Neutrophil (primary cell): ENCODE results near the gene POLR2B.
"Not testable (repeated sequence)": the region's sequence is repeated elsewhere in the genome, so short reads cannot be mapped to it uniquely, and the experiment has no call there.

Source experiments
- H3K27ac ChIP-seq: fragments of 200-600 bp; sonication (generic); 2 replicates; pipeline ENCODE4 v1.5.1; 2016; ENCODE audit warnings: mild to moderate bottlenecking, moderate library complexity
- H3K27me3 ChIP-seq: fragments of 200-600 bp; sonication (generic); 2 replicates; pipeline ENCODE4 v1.6.0; 2016; ENCODE audit warnings: mild to moderate bottlenecking
- H3K36me3 ChIP-seq: fragments of 200-600 bp; sonication (generic); 2 replicates; pipeline ENCODE4 v1.5.1; 2017
- H3K4me1 ChIP-seq, 2 experiments: fragments of 200-600 bp in 1 of 2; sonication (generic) in 1 of 2; 1 replicate in 1 of 2; 2 replicates in 1 of 2; pipeline versions ENCODE4 v1.5.1 to v1.6.1; 2013 to 2016; ENCODE audit warnings: low read depth in 1 of 2, low read length in 1 of 2, mild to moderate bottlenecking in 1 of 2, moderate library complexity in 1 of 2; ENCODE audit not compliant: control insufficient read depth in 1 of 2, insufficient read depth in 1 of 2
- H3K4me3 ChIP-seq, 2 experiments: fragments of 200-600 bp in 1 of 2; sonication (generic) in 1 of 2; 1 replicate in 1 of 2; 2 replicates in 1 of 2; pipeline ENCODE4 v1.5.1; 2013 to 2016; ENCODE audit warnings: low read depth in 1 of 2, low read length in 1 of 2, mild to moderate bottlenecking in 1 of 2, moderate library complexity in 1 of 2
- H3K9me3 ChIP-seq: fragments of 200-600 bp; sonication (generic); 2 replicates; pipeline ENCODE4 v1.5.1; 2016
- TF ChIP-seq, protein P1 (sequence below): fragments of 200-600 bp; sonication (generic); IDR thresholded peaks from 2 replicates; pipeline ENCODE4 v1.5.1; 2016; ENCODE audit warnings: antibody characterized with exemption

The POLR2B gene

GRCh38 chr4:57043347-57044251, 64.9 kb downstream of the POLR2B start:
- Histone ChIP-seq H3K27ac (no peak overlapping the region), H3K9me3 (no peaks in the 10 kb centered on the region), H3K27me3 (no peaks in the 10 kb centered on the region), H3K4me3 (no peak overlapping the region), H3K36me3 (no peaks in the 10 kb centered on the region), H3K4me1 (no peaks in the 10 kb centered on the region)
- TF ChIP-seq, protein P1, sequence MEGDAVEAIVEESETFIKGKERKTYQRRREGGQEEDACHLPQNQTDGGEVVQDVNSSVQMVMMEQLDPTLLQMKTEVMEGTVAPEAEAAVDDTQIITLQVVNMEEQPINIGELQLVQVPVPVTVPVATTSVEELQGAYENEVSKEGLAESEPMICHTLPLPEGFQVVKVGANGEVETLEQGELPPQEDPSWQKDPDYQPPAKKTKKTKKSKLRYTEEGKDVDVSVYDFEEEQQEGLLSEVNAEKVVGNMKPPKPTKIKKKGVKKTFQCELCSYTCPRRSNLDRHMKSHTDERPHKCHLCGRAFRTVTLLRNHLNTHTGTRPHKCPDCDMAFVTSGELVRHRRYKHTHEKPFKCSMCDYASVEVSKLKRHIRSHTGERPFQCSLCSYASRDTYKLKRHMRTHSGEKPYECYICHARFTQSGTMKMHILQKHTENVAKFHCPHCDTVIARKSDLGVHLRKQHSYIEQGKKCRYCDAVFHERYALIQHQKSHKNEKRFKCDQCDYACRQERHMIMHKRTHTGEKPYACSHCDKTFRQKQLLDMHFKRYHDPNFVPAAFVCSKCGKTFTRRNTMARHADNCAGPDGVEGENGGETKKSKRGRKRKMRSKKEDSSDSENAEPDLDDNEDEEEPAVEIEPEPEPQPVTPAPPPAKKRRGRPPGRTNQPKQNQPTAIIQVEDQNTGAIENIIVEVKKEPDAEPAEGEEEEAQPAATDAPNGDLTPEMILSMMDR: no peak

DNA sequence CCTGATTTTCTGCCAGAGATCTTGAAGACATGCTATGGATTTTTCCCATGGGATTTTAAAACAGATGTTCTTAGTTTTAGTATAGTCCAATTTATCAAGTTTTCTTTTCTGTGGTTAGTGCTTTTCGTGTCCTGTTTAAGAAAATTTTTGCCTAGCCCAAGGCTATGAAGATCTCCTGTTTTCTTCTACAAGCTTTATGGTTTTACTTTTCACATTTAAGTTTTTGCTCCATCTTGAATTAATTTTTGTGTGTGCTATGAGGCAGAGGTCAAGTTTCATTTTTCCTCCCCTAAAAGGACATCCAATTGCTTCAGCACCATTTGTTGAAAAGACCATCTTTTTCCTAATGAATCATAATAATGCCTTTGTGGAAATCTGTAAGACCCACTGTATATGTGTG, 65.6 kb downstream of the POLR2B start:
- Histone ChIP-seq H3K9me3 (no peaks in the 10 kb centered on the region), H3K27ac (no peak overlapping the region), H3K4me3 (no peak overlapping the region), H3K27me3 (no peaks in the 10 kb centered on the region), H3K36me3 (no peaks in the 10 kb centered on the region), H3K4me1 (no peaks in the 10 kb centered on the region)
- TF ChIP-seq, protein P1: no peak

DNA sequence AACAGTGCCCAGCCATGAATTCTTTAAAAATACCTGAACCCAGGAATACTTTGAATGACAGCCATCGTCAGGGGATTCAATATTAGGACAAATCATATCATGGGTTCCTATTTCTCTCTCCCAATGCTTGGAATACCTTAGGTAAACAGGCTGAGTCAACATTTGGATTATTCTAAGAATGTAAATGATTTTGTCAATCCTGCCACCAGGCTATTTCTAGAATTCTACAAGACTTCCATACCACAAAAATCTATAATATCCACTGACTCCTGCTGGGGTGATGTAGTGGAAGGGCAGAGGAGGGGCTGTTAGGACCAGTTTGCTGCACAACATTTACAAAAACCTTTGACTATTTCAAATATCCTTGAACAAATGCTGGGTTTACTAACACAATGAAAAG, 66.3 kb downstream of the POLR2B start:
- Histone ChIP-seq H3K27me3 (no peaks in the 10 kb centered on the region), H3K4me3 (no peak overlapping the region), H3K4me1 (no peaks in the 10 kb centered on the region), H3K27ac (no peak overlapping the region), H3K9me3 (no peaks in the 10 kb centered on the region), H3K36me3 (no peaks in the 10 kb centered on the region)
- TF ChIP-seq, protein P1: no peak

DNA sequence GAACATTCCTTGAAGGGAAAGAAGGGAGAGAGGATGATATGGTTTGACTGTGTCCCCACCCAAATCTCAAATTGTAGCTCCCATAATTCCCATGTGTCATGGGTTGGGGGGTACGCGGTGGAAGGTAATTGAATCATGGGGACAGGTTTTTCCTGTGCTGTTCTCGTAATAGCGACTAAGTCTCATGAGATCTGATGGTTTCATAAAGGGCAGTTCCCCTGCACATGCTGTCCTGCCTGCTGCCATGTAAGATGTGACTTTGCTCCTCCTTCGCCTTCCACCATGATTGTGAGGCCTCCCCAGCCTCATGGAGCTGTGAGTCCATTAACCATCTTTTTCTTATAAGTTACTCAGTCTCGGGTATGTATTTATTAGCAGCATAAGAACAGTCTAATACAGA, 68.3 kb downstream of the POLR2B start:
- not testable (repeated sequence) for H3K9me3 ChIP-seq, H3K4me3 ChIP-seq, H3K27ac ChIP-seq, H3K27me3 ChIP-seq, H3K36me3 ChIP-seq, H3K4me1 ChIP-seq

GRCh38 chr4:57048590-57049304, 70.1 kb downstream of the POLR2B start:
- Histone ChIP-seq H3K27me3 (no peaks in the 10 kb centered on the region), H3K4me3 (no peak overlapping the region), H3K36me3 (no peaks in the 10 kb centered on the region), H3K27ac (no peak overlapping the region), H3K9me3 (no peaks in the 10 kb centered on the region), H3K4me1 (no peaks in the 10 kb centered on the region)
- TF ChIP-seq, protein P1: no peak

- Histone ChIP-seq H3K4me3 (no peak overlapping the region), H3K27me3 (no peaks in the 10 kb centered on the region), H3K4me1 (no peaks in the 10 kb centered on the region), H3K9me3 (no peaks in the 10 kb centered on the region), H3K27ac (no peak overlapping the region), H3K36me3 (no peaks in the 10 kb centered on the region)
- TF ChIP-seq, protein P1: no peak
These were observed 72.4 kb downstream of the POLR2B start for GRCh38 chr4:57051095-57051494.
